T-helper 2 cell (primary cell): Measurements from ENCODE around the gene RTL1.

ENCODE experiments used
- DNase-seq, 5 experiments: peaks; one replicate each; pipeline versions ENCODE4 v3.0.0 to v3.0.0-alpha.2; 2012 to 2022

RTL1 gene

GRCh38 chr14:100881211-100882025 is 22.1 kb downstream of the RTL1 start:
- no peak for DNase-seq

DNA sequence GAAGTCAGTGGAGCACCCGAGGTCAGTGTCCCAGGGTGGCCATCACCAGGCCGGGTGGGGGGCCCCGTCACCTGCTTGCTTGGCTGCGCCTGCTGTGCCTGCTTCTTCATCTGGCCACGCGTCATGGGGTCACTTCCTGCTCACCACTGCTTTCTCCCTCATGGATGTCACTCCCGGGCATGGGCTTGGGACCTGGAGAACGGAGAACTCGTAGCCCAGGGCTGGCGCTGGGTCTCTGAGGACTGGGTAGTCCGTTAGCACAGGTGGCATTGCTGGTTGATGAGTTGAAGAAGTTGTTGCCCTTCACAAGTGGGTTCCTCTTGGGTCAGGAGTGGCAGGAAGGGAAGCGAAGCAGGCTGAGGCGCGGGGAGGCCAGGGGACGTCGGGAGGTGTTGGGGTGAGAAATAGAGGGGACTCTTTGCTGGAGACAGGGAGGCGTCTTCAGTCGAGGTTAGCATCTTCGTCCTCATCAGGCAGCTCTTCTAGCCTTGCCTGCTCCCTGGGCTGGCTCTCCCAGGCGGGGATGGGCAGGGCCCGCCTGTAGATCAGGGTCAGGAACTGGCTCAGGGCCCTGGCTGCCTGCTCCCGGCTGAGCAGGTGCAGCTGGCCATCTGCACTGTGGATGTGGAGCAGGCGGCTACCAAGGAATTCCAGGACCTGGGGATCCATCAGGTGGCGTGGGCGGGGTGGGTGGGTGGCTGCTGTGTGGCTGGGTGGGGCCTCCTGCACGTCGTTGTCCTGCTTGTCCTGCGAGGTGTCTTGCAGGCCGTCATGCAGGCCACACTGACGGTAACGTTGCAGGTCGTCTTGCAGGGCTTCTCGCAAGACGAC is 23.0 kb downstream of the RTL1 start:
- no peak for DNase-seq

GRCh38 chr14:100879782-100880181 is 23.7 kb downstream of the RTL1 start:
- DNase-seq = no peak

DNA sequence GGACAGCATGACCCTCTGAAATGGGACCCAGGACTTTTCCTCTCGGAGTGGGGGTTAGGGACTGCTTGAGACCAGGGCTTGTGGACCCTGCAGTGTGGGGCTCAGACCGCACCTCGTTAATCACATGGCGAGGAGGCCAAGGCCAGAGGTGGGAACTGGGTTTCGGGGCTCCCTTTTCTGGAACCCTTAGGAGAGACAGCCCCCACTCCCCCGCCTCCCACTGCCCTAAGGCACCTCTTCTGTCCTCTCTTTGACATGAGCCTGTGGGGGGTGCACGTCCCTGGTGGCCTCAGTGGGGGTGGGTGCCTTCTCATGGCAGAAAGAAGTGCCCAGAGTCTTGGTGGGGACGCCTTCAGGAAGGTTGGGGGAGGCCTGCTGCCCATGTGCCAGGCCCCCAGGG is 24.3 kb downstream of the RTL1 start:
- DNase-seq = no peak

DNA sequence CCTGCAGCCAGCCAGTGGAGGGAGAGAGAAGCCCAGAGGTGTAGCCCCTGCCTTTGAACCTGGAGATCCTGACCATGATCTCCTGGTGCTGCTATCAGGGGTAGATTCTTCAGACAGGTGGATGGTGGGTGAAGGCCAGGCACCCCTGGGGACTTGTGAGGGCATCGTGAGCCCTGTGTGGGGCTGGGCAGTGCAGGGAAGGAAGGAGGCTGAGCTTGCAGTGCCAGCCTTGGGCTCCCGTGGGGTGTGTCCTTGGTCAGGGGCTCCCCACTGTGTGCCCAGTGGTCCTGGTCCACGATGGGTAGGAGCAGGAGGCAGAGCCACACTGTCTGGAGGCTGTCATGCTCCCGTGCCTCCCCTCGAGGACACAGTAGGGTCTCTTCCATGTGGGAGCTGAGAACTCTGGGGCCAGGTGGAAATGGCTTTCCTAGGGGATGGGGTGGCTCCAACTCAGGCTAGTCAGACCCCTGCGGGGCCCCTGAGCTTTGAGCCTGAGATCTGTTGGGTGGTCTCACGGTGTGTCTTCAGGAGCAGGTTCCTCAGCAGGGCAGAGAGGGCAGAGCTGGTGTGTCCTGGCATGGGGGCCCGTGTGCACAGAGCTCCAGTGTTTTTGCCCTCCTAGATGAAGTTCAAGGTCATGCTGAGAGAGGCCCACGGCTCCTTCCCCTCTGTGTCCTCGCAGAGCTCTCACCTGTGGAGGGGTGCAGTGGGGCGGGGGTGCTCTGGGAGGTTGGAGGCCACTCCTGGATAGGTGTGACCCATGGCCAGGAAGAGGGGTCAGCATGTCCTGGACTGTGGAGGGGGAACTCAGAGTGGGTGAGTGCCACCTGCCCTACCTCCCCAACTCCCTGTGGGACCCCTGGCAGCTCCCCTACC is 25.0 kb downstream of the RTL1 start:
- DNase-seq = no peak

- no peak for DNase-seq
These were observed 27.5 kb downstream of the RTL1 start for GRCh38 chr14:100875861-100876590.

- no peak for DNase-seq
These were observed 28.4 kb downstream of the RTL1 start for GRCh38 chr14:100875126-100875525.

GRCh38 chr14:100874411-100875091 is 29.0 kb downstream of the RTL1 start:
- no peak for DNase-seq

DNA sequence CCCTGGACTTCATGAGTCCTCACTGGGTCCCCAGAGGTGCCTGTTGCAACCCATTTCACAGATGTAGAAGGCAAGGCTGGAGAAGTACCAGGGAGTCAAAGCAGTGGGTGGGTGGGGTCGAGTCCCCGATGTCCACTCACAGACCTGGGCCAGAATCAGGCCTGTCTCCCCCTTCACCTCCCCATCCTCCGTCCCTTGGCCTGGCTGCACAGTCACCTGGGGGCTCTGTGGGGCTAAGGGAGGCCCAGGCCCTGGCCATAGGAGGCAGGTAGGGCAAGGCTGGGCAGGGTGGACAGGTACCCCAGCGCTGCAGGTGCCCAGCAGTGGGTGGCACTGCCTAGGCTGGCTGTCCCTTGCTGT is 29.5 kb downstream of the RTL1 start:
- no peak for DNase-seq

DNA sequence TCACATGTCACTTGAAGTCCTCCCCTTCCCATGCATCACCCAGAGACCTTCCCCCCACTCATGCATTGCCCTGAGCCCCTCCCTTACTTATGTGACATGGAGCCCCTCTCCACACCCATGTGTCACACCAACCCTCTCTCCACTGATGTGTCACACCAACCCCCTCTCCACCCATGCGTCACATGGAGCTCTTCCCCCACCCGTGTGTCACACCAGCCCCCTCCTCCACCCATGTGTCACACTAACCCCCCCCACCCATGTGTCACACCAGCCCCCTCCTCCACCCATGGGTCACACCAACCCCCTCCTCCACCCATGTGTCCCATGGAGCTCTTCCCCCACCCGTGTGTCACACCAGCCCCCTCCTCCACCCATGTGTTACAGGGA is 30.4 kb downstream of the RTL1 start:
- DNase-seq = no peak

DNA sequence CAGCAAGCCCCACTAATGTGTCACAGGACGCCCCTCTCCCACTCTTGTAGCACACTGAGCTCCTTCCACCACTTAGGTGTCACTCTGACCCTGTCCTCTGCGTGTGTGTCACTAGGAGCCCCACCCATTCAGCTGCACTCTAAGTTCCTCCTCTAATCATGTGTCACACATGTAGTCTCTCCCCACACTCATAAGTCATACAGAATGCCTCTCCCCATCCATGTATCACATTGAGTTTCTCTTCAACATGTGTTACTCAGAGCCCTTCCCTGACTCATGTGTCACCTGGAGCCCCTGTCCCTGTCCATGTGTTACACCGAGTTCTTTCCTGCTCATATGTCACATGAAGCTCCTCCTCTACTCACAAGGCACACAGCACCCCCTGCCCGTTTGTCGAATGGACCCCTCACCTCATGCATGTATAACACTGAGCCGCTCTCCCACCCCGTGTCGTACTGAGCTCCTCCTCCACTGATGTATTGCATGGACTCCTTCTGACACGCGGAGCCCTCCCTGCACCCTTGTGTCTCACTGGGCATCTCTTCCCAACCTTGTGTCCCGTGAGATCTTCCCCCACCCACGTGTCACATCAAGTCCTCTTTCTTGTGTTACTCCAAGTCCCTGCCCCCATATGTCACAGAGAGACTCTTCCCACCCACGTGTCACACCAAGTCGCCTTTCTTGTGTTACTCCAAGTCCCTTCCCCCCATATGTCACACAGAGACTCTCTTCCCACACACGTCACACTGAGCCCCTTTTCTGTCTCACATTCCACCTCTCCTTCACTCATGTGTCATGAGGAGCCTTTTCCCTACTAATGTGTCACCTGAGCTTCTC is 31.0 kb downstream of the RTL1 start:
- no peak for DNase-seq

- DNase-seq = no peak
These were observed 32.0 kb downstream of the RTL1 start for GRCh38 chr14:100871234-100872186.

- DNase-seq = no peak
These were observed 34.7 kb downstream of the RTL1 start for GRCh38 chr14:100868621-100869370.

DNA sequence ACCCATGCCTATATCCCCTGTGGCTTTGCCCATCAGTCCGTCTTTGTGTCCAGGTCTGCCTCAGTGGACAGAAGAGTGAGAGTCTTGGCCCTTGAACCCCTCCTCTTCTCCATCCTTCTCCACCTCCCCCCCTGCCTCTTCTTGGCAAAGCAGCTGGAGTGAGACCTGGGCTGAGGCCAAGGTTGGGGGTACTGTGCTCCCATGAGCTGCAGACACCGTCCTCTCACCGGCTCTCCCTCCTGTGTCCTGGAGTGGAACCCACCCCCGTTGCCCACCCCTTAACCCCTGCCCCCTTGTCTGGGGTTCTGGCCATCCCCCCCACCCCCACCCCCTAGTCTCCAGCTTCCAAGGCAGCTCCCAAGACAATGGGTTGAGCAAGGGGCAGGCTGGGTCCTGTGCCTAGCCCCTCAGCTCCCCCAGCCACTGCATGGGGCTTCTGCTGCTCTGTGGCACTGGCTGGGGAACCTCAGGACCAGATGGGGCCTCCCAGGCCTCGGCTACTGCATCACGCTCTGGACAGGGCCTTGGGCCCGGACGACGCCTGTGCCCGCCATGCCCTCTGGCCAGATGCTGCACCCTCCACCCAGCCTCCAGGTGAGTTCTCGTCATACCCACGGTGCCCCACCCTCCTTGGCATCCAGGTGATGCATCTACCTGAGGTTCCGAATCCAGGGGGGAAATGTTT is 35.7 kb downstream of the RTL1 start:
- no peak for DNase-seq

DNA sequence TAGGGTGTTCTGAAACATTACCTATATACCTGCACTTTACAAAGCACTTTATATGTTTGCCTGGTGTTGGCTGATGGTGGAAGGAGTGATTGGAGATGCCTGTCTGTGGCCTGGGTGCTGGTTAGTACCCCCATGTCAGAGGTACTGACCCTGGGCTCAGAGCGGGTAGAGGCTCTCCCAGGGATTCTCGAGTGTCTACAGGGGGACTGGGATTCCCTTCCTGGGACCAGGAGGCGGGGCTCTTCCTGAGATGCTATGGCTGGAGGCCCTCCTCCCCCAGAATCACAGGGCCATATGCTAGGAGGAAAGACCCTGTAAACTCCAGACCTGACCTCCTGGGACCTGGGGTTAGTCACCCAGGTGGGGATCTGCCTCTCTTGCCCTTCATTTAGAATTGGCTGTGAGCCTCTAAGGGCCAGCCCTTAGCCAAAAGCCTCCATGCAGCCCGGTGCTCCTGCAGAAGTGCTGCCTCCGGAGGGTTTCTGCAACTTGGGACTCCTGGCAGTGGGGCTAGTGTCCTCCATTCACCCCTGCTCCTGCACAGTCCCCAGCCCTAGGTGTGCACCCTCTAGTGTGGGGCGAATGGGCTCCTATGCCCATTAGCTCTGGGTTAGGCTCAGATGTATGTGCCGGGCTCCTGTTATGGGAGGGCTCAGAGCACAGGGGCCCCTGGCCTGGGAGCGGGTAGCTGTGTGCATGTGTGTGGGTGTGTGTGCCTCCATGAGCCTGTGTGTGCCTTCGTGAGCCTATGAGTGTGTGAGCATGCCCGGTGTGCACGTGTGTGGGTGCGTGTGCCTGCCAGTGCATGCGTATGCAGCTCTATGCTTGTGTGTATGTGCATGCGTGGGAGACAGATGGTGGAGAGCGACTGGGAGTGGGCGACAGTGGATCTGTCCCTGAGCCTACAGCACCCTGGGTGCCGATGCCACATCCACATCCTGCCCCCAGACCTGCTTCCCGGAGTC is 36.6 kb downstream of the RTL1 start:
- DNase-seq = no peak

DNA sequence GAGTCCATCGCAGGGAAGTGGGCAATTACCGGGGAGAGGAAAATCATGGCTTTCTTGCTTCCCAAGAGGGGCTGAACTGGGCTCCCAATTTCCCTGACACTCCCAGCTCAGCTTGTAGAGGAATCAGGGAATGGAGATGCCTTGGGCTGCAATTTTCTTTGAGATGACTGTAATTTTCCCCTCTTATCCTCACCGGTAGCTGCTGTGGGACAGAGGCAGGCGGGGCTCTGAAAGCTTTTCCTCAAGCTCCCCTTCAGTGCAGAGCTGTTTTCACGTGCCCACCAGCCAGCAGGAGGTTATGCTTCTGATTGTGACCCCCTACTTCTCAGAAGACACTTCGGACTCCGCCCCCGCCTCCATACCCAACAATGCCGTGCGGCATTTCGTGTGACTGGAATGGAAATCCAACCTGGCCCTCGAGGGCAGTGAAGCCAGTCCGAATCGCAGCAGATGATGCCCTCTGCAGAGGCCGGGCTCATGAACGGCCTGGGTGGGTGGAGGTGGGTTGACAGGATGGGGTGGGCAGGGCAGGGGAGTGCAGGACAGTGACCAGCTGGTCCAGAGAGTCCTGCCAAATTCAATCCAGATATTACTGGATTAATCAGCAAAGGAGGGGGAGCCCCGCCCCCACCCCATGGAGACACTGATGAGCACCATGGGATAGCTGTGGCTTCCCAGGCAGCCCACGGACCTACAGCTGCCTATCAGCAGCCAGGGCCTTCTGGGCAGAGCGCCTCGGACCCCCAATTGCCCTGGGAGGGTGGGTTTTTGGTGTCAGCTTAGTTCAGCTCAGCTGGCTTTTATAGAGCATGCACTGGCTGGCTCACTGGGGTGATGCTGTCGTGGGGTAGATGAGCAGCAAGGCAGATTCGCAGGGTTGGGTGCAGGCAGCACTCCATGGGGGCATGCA is 37.6 kb downstream of the RTL1 start:
- no peak for DNase-seq
